Smooth muscle cell (in vitro differentiated cells): ENCODE measurements around the gene ABCD1. TPM values are rescaled to one million over a fixed set of nuclear protein-coding genes. Genes with fewer than 3 reads are reported as not detected.

Source experiments
- DNase-seq: peaks from one replicate; lab custom pipeline; 2025; ENCODE audit not compliant: unreplicated experiment; lab: John Stamatoyannopoulos, UW
- H2AFZ ChIP-seq: fragments of 200-600 bp; sonication (generic); 2 replicates; pipeline ENCODE4 v1.6.0; 2016; ENCODE audit warnings: antibody characterized with exemption, low read depth, mild to moderate bottlenecking
- H3F3A ChIP-seq: fragments of 200-600 bp; sonication (generic); 2 replicates; pipeline ENCODE4 v1.6.0; 2017; ENCODE audit warnings: antibody characterized with exemption, low read depth
- H3K27ac ChIP-seq: fragments of 200-600 bp; sonication (generic); 2 replicates; pipeline ENCODE4 v1.5.1; 2016; ENCODE audit warnings: low read depth, mild to moderate bottlenecking
- H3K27me3 ChIP-seq: fragments of 200-600 bp; sonication (generic); 2 replicates; pipeline ENCODE4 v1.6.1; 2016; ENCODE audit warnings: low read depth, mild to moderate bottlenecking
- H3K36me3 ChIP-seq: fragments of 200-600 bp; sonication (generic); 2 replicates; pipeline ENCODE4 v1.5.1; 2016; ENCODE audit warnings: low read depth
- H3K4me1 ChIP-seq: fragments of 200-600 bp; sonication (generic); 2 replicates; pipeline ENCODE4 v1.5.1; 2016; ENCODE audit warnings: low read depth
- H3K4me2 ChIP-seq: fragments of 200-600 bp; sonication (generic); 2 replicates; pipeline ENCODE4 v1.6.0; 2016; ENCODE audit warnings: mild to moderate bottlenecking
- H3K4me3 ChIP-seq: fragments of 200-600 bp; sonication (generic); 2 replicates; pipeline ENCODE4 v1.5.1; 2016; ENCODE audit warnings: mild to moderate bottlenecking
- H3K79me2 ChIP-seq: fragments of 200-600 bp; sonication (generic); 2 replicates; pipeline ENCODE4 v1.6.0; 2016; ENCODE audit warnings: low read depth, mild to moderate bottlenecking
- H3K9ac ChIP-seq: fragments of 200-600 bp; sonication (generic); 2 replicates; pipeline ENCODE4 v1.6.0; 2016; ENCODE audit warnings: low read depth
- H3K9me3 ChIP-seq: fragments of 200-600 bp; sonication (generic); replicated peaks from 2 replicates; pipeline ENCODE4 v1.5.1; 2016; ENCODE audit warnings: low read depth
- H4K20me1 ChIP-seq: fragments of 200-600 bp; sonication (generic); 2 replicates; pipeline ENCODE4 v1.6.0; 2016; ENCODE audit warnings: low read depth
- WGBS: methylation state at CpG from one replicate; pipeline ENCODE4 v1.1.7; 2016; ENCODE audit warnings: low lambda C conversion rate; 5-methylcytosine and 5-hydroxymethylcytosine counted together
- polyA plus RNA-seq: library from polyadenylated mRNA; unstranded; fragments of >200 nt; fragmentation: Nextera tagmentation; extraction: Ambion mirVana; gene quantifications from 2 replicates; pipeline ENCODE4 v1.2.1, GENCODE V29; 2016
- total RNA-seq: library from RNA; depleted of rRNA; stranded (reverse); fragments of >200 nt; gene quantifications from 2 replicates; pipeline ENCODE4 v1.2.3, GENCODE V29; 2014
- TF ChIP-seq, protein P1 (sequence below): fragments of 200-600 bp; sonication (generic); IDR thresholded peaks from 2 replicates; pipeline ENCODE4 v1.5.1; 2017; ENCODE audit warnings: borderline replicate concordance, mild to moderate bottlenecking, antibody characterized with exemption; ENCODE audit not compliant: insufficient read depth, poor library complexity, severe bottlenecking

The ABCD1 gene
- total and polyA plus RNA-seq, 2 experiments from 2014 or later: 6.2 to 10.9 TPM

DNA sequence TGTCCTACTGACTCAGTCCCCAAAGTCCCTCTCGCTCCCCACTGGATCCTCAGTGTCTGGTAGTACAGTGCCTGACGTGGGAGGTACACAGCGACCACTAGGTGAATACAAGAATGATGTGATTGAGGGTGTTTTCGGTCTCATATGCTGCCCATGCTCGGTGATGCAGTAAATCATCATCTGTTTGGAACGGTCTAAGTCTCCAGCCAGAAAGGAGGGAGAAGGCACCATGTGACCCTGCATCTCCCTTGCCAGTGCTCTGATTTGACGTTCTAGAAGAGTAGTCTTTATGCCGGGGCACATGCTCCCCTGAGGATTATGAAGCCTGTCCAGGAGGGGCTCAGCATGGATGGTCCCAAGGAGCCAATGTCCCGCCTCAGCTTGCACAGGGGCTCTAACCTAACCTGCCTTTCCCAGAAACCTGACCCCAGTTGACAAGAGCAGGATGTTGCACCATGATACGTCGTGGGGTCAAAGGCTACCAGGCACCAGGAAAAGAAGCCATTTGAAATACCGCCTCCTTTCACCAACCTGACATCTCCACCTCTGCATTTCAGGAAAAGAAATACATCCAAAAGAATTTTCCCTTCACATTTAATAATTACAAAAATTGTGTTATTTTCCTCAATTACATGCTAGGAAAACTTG, 25.6 kb downstream of the ABCD1 start:
- Histone ChIP-seq H3K79me2 (no peaks in the 10 kb centered on the region), H3K27me3 (no peaks in the 10 kb centered on the region), H3K4me2 (no peak overlapping the region), H2AFZ (no peak overlapping the region), H3K4me3 (no peak overlapping the region), H3K9ac (no peak overlapping the region), H3K4me1 (no peaks in the 10 kb centered on the region), H3F3A (no peaks in the 10 kb centered on the region), H3K36me3 (no peaks in the 10 kb centered on the region), H3K27ac (no peak overlapping the region), H4K20me1 (no peaks in the 10 kb centered on the region), H3K9me3 (no peaks in the 10 kb centered on the region)
- TF ChIP-seq, protein P1, sequence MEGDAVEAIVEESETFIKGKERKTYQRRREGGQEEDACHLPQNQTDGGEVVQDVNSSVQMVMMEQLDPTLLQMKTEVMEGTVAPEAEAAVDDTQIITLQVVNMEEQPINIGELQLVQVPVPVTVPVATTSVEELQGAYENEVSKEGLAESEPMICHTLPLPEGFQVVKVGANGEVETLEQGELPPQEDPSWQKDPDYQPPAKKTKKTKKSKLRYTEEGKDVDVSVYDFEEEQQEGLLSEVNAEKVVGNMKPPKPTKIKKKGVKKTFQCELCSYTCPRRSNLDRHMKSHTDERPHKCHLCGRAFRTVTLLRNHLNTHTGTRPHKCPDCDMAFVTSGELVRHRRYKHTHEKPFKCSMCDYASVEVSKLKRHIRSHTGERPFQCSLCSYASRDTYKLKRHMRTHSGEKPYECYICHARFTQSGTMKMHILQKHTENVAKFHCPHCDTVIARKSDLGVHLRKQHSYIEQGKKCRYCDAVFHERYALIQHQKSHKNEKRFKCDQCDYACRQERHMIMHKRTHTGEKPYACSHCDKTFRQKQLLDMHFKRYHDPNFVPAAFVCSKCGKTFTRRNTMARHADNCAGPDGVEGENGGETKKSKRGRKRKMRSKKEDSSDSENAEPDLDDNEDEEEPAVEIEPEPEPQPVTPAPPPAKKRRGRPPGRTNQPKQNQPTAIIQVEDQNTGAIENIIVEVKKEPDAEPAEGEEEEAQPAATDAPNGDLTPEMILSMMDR: no peak
- DNase-seq: no peak
- 79% methylated on average over 12 of the region's 12 CpGs for WGBS

DNA sequence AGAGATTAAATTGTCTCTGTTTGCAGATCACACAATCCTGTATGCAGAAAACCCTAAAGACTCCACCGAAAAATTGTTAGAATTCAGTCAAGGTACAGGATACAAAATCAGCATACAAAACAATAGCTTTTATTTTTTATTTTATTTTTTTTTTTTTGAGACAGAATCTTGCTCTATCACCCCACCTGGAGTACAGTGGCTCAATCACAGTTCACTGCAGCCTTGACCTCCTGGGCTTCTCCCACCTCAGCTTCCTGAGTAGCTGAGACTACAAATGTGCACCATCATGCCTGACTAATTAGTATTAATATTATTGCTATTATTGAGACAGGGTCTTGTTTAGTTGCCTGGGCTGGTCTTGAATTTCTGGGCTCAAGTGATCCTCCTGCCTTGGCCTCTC, 30.5 kb downstream of the ABCD1 start:
- no peaks in the 10 kb centered on the region for H3K4me1 ChIP-seq
- no peak overlapping the region for H2AFZ ChIP-seq
- TF ChIP-seq, protein P1: no peak
- H3K4me2 ChIP-seq: no peak overlapping the region
- H3K27ac ChIP-seq: no peak overlapping the region
- H3K36me3 ChIP-seq: no peaks in the 10 kb centered on the region
- H3K79me2 ChIP-seq: no peaks in the 10 kb centered on the region
- no peaks in the 10 kb centered on the region for H3F3A ChIP-seq
- DNase-seq: no peak
- H3K4me3 ChIP-seq: no peak overlapping the region
- H3K27me3 ChIP-seq: no peaks in the 10 kb centered on the region
- no peaks in the 10 kb centered on the region for H4K20me1 ChIP-seq
- WGBS: 84% methylated on average over 1 of the region's 1 CpG
- H3K9me3 ChIP-seq: no peaks in the 10 kb centered on the region
- no peak overlapping the region for H3K9ac ChIP-seq

DNA sequence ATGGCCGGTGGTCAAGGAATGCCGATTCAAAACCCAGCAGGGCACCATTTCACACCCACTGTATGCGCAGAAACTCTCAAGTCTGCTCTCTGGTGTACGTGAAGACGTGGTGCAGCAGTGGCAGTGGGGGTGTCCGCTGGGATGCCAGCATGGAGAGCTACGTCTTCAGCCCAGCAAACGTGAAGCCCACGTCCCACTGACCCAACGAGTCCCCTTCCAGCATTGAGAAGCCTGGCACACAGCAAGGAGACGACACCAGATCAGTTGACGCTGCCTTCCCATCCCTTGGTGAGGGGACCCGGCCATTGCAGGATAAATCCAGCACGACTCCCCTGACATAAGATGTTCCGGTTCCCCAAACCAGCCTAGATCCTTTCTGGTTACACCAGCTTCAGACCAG, 37.2 kb downstream of the ABCD1 start:
- WGBS: 85% methylated on average over 15 of the region's 15 CpGs
- H3K4me1 ChIP-seq: no peaks in the 10 kb centered on the region

More for the DNA sequence above, 37.2 kb downstream of the ABCD1 start:
- H4K20me1 ChIP-seq: no peaks in the 10 kb centered on the region
- H3F3A ChIP-seq: no peaks in the 10 kb centered on the region
- H3K27ac ChIP-seq: no peak overlapping the region
- no peaks in the 10 kb centered on the region for H3K79me2 ChIP-seq
- H3K4me3 ChIP-seq: no peak overlapping the region
- DNase-seq: no peak
- no peaks in the 10 kb centered on the region for H3K27me3 ChIP-seq
- H2AFZ ChIP-seq: no peak overlapping the region
- no peaks in the 10 kb centered on the region for H3K9me3 ChIP-seq
- no peaks in the 10 kb centered on the region for H3K36me3 ChIP-seq
- TF ChIP-seq, protein P1: no peak
- H3K4me2 ChIP-seq: no peak overlapping the region
- no peak overlapping the region for H3K9ac ChIP-seq
